GM23248 (cell line): ENCODE results near the gene NEUROD1.

Experiments used
- EZH2 ChIP-seq: fragments of 200-600 bp; sonication (generic); IDR thresholded peaks from 2 replicates; pipeline ENCODE4 v1.6.1; 2018; ENCODE audit warnings: antibody characterized with exemption, mild to moderate bottlenecking; ENCODE audit not compliant: insufficient read depth, poor library complexity, severe bottlenecking
- EZH2phosphoT487 ChIP-seq: fragments of 200-600 bp; sonication (generic); IDR thresholded peaks from 2 replicates; pipeline ENCODE4 v1.6.1; 2018; ENCODE audit warnings: antibody characterized with exemption, moderate library complexity, mild to moderate bottlenecking, low read depth; ENCODE audit not compliant: insufficient read depth

DNA sequence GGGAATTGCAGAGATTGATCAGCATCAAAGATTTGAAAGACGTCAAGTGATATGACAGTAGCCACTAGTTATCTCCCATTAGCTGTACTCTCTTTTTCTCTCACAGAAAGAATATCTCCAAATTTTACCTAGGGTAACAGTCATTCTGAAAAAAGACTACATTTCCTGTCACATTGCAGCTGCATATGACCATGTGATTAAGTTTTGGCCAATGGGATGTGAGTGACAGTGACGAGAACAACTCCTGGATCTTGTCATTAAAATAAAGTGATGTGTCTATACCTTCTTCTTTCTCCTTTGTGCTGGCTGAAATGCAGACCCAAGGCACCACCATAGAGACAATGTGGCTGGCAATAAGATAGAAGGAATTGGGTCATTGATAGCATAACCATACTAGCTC is 10.5 kb upstream of the NEUROD1 start:
- TF ChIP-seq EZH2phosphoT487 = no peak
- no peak for TF ChIP-seq EZH2
